HG03432 (cell line): ENCODE measurements around the gene ZBTB5.
"Not testable (repeated sequence)": the region's sequence is repeated elsewhere in the genome, so short reads cannot be mapped to it uniquely, and the experiment has no call there.

Experiments used
- ATAC-seq: cut with Tn5 transposase; IDR thresholded peaks from one replicate; pipeline ENCODE4 v1.9.1; 2021; ENCODE audit warnings: mild to moderate bottlenecking, moderate library complexity; ENCODE audit not compliant: unreplicated experiment

ZBTB5 gene

DNA sequence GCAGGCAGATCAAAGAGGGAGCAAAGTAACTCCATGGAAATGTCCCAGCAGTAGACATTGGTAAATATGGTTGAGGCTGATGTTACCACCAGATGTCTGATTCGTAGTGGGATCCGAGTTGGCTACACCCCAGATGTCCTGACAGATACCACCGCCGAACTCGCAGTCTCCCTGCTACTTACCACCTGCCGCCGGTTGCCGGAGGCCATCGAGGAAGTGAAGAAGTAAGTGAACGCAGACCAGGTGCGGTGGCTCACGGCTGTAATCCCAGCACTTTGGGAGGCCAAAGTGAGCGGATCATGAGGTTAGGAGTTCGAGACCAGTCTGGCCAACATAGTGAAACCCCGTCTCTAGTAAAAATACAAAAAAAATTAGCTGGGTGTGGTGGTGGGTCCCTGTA, 38.8 kb downstream of the ZBTB5 start:
- not testable (repeated sequence) for ATAC-seq

- ATAC-seq: no peak
Observed at GRCh38 chr9:37425298-37425752, 39.9 kb downstream of the ZBTB5 start.

GRCh38 chr9:37424686-37425297, 40.5 kb downstream of the ZBTB5 start:
- no peak for ATAC-seq

- no peak for ATAC-seq
Observed at GRCh38 chr9:37424204-37424685, 41.0 kb downstream of the ZBTB5 start.

- no peak for ATAC-seq
Observed at GRCh38 chr9:37423508-37423907, 41.7 kb downstream of the ZBTB5 start.

DNA sequence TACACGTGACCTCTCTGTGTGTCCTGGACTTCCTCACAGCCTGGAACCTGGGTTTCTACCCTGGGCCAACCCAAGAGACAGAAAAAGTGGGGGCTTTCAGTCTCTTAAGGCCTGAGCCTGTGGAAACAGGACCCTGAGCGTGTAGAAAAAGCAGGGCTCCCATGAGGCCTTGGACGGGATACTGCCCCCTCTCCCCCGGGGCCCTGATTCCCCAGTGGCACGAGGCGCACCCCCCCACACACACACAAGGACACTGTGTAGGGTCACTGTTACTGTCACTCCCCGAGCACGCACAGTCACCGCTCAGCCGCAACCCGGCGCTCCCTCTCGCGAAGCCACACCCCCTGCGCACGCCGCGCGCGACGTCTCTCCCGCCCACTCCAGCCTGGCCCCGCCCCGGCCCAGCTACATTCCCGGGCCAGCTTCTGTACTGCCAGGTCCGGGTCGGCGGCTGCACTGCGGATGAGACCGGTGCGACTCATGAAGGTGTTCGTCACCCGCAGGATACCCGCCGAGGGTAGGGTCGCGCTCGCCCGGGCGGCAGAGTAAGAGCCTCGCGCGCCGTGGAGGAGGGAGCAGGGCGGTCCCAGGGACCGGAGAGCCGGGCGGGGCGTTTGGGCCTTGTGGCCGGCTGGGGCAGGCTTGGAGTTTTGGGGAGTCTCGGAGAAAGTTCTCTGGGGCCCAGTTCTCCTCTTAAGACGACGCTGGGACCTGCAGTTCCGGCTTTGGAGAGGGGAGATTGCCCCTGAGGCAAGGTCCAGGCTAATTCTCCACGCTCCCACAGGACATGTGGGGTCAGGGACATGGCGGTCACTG, 42.8 kb downstream of the ZBTB5 start, which contains the start of gene GRHPR:
Gene GRHPR, plus strand, starts transcription at position 408 of the 816 bp plus-strand sequence. Its CDS starts 55 bp downstream, at position 463.
- peak; percentile 99 for ATAC-seq

- no peak for ATAC-seq
Observed at GRCh38 chr9:37421914-37422288, 43.3 kb downstream of the ZBTB5 start.

GRCh38 chr9:37420271-37421215, 44.7 kb downstream of the ZBTB5 start:
- no peak for ATAC-seq

DNA sequence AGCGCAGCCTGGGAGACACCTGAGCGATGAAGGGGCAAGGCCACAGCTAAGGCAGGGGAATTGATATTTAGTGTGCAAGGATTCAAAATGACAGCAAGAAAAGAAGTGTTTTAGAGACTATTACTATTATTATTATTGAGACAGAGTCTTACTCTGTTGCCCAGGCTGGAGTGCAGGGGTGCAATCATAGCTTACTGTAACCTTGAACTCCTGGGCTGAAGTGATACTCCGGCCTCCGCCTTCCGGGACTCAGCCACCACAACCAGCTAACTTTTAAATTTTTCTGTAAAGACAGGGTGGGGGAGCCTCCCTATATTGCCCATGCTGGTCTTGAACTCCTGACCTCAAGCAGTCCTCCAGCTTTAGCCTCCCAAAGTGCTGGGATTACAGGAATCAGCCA, 46.0 kb downstream of the ZBTB5 start:
- no peak for ATAC-seq

DNA sequence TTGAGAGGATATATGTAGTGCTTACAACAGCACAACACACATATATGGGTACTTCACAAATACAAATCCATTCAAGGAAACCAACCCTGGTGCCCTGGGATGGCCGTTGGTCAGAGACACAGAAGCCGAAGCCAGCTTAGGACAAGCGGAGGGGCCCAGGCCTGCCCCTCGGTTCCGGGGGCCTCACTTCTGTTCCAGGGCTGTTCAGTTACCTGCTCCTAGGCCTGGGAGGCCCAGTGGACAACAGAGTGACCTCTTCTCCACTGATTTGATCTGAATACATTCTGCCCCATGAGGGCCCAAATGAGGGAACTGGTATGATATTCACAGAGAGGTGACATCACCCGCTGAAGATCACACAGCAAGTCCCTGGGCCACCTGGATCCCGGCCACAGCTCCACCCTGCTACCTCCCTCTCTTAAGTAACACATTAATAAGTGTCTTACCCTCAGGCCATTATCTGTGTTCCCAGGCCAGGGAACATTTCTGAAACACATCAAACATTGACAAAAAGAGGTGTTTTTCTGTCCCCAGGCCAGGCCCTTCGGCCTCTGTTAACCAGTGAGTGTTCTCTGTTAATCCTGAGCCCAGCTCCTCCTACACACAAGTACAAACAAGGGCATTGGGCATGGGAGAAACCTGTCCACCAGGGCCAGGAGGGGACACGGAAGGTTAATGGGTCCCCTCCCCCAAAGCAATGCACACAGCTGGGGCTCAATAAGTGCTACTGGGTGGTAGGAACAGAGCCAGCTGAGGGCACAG, 47.2 kb downstream of the ZBTB5 start:
- ATAC-seq: no peak

DNA sequence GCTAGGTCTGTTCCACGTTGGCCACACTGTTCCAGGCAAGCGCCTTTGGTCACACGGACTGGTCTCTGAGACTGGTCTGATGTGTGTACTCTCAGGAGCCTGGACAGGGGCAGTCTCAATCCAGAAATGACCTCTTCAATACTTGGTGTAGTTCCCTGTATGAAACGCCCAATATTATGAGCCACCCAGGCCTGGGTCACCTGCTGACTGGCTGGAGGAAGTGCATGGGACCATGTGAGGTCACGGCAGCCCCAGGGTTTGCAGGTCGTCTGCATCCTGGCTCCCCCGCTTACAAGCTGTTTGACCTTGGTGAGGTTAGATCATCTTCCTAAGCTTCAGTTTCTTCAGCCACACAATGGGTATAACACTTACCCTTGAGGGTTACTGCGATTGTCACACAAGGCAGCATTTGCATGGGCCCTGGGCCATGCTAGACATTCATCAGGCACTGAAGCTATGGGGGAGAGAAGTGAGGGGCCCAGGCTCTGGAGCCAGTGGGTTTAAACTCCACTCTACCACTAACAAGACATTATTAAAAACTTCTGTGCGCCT, 47.9 kb downstream of the ZBTB5 start:
- no peak for ATAC-seq

DNA sequence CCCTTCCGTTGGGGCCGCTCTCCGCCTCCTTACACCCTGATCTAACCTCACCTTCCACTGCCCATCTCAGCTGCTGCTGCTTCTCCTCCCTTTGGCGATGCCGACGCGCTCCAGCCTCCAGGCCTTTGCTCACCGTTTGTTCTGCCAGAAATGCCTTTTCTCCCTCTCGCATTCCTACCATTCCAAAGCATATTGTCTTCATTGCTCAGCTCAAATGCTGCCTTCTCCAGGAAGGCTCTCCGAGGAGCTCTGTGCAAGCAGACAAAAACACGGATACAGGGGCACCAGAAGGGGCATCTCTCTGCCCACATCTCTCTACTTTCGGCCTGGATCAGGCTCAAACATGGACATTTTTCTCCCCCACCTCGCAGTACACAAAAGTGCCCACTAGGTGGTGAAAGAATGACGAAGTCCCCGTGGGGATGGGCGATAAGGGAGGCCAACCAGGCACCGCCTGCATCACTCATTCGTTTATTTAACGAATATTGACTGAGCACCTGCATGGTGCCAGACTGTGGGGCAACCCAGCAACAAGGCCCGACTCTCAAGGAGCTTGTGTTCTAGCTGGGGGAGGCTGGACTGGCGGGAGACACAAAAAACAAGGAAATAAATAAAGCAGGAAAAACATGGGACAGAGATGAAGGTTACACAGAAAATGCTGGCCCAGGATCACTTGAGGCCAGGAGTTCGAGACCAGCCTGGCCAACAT, 50.1 kb downstream of the ZBTB5 start:
- ATAC-seq: no peak

DNA sequence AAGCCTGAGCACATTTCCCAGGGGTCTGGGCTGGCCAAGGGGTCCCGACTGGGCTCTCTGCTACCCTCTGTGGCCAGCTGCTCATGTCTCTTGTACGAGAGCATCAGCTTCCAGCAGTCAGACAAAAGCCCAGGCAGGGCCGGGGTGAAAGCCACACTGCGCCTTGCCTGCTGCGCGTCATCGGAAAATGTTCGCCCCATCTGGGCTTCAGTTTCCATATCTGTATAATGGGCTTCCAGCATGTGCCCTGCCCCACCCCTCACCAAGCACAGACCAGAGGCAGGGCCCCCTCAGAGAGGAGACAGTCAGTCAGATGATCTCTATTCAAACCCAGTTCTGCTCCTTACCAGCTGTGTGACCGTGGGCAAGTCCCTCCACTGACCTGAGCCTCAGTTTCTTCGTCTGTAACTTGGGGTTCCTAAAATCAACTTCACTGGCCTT, 50.7 kb downstream of the ZBTB5 start:
- ATAC-seq: no peak

DNA sequence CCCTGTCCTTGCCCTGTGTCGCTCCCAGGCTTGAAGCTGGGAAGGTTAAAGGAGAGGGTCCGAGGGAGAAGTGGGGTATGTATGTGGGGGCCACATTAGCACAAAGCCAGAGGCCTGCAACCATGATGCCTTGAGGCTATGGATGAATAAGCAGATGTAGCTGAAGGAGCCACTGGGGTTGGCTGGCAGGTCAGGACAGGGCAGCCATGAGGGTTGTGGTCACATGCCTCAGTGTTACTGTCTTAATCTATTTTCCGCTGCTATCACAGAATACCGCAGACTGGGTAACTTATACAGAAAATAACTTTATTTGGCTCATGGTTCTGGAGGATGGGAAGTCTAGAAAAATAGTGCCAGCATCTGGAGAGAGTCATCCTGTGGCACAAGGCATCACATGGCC, 51.9 kb downstream of the ZBTB5 start:
- no peak for ATAC-seq

DNA sequence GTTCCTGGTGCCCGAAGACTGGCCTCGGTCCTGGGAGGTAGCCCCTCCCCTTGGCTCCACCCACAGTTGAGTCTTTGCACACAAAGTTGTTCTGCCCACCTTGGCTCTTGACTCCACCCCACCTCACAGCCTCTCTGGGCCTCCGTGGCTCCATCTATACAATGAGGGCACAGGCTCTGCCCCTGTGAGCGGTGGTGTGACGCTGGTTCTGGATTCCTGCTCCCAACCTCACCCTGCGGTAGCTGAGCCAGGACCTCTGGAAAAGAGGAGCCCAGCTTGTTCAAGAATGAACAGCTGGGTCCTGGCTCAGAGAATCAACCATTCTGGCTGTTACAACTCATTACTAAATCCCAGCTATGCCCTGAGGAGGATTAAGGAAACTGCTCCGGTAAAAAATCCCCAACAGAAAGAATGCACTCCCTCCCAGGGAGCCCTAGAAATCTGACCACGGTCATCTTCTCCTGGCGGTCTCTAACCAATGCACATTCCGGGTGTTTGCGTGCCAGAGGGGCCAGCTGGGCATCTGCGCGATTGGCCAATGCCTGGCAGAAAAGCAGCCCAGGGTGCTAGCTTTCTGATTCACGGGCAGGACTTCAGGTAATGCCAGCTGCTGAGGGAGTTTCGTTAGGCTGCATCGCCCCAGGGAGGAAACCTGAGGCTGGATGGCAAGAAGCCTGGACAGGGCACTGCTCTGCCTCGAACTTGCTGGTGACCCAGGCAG, 52.7 kb downstream of the ZBTB5 start:
- ATAC-seq: no peak

DNA sequence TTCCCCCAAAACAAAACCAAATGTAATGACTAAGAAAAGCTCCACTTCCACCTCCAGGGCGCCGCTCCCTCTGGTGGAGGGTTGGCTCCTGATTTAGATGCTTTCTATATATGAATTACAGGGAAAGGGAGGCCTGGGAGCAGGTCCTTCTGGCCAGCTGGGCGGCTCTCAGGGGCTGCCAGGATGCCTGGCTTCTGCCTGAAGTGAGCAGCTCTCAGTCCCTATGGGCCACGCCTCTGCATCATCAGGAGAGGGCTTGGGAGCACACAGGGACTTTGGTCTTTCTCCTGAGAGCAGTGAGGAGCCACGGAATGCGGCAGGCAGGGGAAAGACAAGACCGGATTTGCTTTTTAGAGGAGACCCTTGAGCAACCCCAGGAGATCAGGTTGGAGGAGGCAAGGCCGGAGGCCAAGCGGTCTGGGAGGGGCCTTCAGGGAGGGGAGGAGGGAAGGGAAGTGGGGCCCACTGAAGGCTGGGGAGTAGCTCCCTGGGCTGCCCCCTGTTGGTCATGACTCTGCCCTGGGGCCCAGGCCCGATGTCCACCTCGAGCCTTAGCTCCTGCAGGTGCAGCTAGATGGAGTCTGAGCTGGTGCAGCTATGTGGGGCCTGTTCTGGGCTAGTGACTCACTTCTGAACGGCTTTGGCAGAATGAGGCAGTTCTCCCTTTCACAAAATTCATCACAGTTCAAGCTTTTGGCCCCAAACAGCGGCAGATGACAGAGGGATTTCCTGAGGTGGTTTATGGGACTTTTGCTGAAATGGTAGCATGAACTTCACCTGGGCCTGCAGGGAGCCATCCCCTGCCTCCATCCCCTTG, 54.1 kb downstream of the ZBTB5 start:
- peak; percentile 27 for ATAC-seq

GRCh38 chr9:37410354-37410861, 54.8 kb downstream of the ZBTB5 start:
- no peak for ATAC-seq
